Measurements from ENCODE around the gene RND2.
A peak's percentile ranks its signal among the peaks of the same experiment; 100 is the strongest.

RND2 gene

DNA sequence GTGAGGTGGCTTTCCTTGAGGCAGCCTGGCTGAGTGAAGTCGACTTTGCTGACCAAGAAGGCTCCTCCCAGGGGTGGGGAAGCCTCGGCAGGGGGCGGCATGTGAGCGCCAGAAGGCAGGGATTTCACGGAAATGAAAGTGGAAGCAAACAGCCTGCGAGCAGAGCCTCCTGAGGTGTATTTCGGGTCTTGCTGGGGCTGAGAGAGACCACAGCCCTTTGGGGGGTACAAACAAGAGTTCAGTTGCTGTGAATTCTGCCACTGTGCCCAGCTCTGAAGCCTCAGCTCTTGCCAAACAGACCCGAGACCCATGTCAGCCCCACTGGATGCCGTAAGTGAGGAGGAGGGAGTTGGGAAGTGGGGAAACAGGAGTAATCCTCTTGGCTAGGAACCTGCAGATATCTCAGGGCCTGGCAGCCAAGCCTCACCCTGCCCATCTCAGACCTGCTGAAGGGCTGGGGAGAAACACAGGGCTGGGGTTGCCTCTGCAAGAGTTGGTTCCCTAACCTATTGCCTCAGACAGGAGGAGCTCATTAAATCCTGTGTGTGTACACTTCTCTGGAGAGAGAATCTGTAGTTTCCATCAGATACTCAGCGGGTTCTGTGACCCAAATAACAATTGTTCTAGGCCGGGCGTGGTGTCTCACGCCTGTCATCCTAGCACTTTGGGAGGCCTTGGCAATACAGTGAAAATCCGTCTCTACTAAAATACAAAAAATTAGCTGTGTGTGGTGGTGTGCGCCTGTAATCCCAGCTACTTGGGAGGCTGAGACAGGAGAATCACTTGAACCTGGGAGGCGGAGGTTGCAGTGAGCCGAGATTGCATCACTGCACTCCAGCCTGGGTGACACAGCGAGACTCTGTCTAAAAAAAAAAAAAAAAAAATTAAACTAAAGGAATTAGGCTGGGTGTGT lies 18.1 kb upstream of the RND2 start, which contains the start of gene IFI35:
Gene IFI35 (plus strand): TSS at position 146 of the 913 bp plus-strand sequence. CDS start 164 bp downstream, at position 310.
- peak; percentile 93 to 95 for DNase-seq

DNA sequence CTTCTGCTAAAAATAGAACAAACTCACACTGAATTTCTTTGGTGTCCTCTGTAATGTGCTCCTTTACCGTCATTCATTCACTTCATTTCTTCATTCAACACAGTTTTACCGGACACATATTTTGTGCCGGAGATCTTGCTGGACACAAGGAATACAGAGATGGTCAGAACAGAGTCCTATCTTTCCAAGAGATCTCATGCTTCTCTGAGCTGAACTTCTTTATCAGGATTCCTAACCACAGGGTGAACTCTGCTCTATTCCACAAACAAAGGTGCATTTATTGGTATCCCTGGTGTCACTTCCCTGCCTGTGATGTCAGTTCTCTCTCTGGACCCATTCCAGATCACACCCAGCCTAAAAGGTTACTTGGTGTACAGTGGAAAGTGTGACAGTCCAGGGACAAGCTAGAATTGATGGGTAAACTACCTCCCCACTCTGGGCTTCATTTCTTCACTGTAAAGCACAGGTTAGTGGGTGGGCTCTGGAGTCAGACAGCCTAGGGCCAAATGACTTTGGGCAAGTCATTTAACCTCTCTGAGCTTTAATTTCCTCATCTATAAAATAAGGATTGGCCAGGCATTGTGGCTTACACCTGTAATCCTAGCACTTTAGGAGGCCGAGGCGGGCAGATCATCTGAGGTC lies 14.2 kb upstream of the RND2 start:
- DNase-seq = no peak

DNA sequence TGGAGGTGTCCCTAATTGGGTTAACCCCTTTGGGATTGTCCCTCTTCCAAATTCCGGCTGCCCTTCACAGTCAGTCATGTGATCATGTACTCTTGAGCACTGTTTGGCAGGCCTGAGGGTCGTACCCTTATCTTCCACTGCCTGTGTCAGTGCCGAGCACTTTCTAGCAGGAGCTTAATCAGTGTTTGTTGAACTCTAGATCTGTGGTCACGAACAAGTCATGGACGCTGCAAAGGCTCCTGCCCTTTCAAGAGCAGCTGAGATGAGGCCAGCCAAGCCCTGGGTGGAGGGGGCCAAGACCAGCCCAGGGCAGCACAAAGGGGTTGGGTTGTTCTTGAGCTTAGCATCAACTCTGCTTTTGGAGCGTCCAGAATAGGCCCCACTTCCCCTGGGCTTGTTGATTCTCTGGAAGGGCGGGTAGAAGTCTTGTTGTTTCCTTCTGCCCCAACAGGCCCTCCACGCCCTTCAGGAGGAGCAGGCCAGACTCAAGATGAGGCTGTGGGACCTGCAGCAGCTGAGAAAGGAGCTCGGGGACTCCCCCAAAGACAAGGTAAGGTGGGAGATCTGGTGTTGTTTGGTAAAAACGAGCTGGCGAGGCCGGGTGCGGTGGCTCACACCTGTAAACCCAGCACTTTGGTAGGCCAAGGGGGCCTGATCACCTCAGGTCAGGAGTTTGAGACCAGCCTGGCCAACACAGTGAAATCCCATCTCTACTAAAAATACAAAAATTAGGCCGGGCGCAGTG lies 13.1 kb upstream of the RND2 start:
- no peak for DNase-seq

DNA sequence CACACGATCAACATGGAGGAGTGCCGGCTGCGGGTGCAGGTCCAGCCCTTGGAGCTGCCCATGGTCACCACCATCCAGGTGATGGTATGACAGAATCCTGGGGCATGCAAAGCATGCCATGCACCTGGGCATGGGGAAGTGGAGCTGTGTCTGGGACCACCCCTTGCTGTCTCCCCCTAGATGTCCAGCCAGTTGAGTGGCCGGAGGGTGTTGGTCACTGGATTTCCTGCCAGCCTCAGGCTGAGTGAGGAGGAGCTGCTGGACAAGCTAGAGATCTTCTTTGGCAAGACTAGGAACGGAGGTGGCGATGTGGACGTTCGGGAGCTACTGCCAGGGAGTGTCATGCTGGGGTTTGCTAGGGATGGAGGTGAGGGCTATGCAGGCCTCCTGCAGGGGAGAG lies 11.7 kb upstream of the RND2 start:
- DNase-seq = no peak

DNA sequence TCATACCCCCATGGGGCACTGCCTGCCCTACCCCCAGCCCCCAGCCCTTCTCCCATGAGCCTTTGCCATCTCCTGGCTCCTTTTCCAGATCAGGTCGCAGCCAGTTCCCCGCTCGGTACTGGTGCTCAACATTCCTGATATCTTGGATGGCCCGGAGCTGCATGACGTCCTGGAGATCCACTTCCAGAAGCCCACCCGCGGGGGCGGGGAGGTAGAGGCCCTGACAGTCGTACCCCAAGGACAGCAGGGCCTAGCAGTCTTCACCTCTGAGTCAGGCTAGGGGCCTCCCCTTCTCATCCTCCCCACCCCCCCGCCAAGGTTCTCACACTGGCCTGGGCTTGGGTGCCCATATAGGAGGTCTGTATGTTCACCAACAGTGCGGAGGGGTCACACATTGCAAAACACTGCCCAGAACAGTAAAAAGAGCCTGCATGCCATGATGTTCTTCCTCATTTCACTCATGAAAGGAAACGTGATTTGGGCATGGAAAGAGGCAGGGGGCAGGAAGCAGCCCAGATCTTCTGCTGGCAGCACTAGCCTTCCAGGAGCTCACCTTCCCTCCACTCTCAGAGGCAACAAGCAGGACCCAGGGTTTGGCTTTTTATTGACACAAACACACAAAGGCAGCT lies 10.9 kb upstream of the RND2 start:
- DNase-seq = no peak

DNA sequence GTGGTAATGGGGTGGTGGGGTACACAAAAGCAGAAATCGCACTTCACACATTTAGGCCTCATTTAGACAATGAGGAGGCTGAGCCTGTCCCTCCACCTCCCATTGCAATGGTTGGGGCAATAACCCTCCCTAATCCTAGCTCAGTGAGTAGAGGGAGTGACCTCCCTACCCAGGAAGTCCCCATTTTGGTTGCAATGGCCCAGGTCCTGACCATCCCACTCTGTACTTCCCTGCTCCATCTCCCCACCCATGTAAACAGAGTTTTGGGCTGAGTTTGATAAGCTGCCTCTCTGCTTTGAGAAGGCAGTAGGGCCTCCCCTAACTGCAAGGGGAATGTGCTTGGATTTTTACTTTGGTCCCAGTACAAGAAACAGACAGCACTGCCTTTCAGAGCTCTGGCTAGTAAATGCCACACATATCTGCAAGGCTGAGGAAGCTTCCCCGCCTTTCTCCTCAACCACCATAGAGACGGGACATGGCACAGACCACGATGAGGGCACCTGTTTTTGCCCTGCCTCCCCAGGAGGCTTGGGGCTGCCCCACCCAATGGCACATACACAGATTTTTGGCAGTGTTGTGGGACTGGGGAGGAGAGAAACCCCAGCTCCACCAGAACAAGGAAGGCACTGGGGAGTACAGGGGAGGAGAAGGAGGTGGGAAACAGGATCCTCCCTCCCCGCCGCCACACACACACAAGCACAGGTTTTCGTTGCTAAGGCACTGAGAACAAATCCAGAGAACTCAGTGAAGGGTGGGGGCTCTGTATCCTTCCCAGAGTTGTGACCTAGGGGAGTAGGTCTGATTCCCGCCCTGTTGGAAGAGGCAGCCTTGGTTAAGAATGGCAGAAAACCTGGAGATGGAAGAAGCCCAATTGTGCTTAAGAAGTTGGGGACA lies 10.1 kb upstream of the RND2 start:
- DNase-seq = no peak

DNA sequence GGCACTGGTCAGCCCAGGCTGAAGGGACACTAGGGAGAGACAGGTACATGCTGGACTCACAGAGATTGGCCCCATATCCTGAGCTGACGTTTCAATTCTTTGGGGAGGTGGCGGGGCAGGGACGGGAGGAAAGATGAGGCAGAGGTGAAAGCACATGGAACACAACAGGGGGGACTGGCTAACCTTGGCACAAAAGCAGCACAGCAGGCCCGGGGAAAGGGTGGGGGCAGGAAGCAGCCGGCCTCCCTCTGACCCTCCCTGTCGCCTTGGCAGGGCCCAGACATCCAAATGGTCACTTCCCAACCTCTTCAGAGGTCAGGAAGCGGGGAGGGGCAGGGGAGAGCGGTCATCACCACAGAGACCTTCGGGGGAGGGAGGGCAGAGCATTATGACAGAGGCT lies 9.5 kb upstream of the RND2 start:
- no peak for DNase-seq

DNA sequence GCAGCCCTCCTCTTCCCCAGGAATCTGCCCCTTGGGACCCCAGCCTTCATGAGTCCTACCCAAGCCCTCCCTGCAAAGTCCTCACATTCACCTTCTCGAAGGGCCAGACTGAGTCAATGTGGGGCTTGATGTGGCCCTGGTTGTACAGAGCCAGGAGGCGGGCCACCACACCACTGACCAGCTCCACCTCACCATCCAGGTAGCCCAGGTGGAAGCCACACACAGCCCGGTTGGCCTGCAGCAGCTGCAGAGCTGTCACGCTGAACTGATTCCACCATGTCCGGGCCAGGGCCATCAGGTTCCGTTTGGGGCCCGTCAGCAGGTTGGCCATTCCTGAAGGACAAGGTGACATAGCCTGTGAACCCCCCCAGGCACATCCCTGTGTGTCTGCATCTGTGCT lies 8.8 kb upstream of the RND2 start:
- DNase-seq = no peak

DNA sequence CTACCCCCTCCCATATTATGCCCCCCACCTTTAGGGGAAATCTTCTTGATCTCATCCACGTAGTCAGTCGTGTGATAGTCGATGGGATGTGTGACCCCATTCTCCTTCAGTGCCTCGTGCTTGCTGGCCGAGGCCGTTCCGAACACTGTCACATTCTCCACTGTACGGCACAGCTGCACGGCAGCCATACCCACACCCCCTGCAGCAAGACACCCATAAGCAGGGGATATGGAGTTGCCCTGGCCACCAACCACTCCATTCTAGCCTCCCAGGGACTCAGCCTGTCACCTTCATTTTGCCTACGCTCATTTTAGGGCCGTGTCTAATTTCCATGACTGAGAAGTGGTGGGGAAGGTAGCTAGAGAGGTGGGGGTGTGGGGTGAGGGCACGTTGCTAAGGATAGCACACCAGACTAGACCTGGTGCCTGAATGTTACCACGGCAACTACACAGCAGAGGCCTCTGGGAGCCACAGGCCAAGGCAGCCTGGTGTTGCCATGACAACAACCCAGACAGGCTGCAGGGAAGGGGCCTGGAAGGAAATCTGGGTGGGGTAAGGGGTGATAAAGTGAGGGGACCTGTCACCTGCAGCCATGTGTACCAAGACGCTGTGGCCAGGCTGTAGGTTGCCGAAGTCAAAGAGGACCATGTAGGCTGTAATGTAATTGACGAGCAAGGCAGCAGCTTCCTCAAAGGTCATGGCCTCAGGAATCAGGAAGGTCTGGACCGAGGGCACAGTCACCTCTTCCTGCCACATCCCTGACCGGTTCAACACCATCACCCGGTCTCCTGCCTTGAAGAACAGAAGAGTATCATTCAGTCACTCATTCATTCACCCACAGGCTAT lies 6.8 kb upstream of the RND2 start:
- peak; percentile 38 to 52 for DNase-seq

DNA sequence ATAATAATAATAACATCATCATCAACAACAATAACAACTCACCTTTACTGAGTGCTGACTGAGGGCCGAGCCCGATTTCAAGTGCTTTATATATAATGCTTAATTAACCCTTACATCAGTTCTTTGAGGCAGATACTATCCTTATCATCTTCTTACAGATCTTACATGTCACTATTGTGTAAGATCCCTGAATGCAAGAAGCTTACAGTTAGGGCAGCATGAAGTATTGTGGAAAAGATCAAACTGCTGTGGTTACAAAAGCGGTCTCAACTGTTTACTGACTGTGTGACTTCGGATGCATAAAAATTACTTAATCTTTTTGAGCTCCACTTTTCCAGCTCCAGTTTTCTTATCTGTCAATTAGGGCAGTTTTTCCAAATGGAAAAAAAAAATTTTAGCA lies 6.1 kb upstream of the RND2 start:
- DNase-seq = no peak

DNA sequence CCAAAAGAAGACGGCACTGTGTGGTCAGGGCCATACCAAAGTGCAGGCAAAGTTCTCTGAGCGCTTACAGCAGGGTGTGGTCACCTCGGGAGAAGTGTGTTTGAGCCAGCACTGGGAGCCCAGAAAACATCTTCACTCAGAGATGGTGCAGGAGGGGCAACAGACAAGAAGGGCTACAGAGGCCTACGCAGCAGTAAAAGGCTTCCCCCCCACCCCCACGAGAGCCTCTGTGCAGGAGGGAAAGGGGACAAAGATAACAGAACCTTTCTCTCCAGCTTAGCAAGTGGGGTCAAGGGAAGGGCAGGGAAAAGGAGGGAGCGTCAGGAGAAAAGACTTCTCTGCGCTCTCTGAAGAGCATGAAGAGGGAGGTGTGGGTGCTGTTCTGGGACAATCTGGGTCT lies 5.6 kb upstream of the RND2 start:
- no peak for DNase-seq

DNA sequence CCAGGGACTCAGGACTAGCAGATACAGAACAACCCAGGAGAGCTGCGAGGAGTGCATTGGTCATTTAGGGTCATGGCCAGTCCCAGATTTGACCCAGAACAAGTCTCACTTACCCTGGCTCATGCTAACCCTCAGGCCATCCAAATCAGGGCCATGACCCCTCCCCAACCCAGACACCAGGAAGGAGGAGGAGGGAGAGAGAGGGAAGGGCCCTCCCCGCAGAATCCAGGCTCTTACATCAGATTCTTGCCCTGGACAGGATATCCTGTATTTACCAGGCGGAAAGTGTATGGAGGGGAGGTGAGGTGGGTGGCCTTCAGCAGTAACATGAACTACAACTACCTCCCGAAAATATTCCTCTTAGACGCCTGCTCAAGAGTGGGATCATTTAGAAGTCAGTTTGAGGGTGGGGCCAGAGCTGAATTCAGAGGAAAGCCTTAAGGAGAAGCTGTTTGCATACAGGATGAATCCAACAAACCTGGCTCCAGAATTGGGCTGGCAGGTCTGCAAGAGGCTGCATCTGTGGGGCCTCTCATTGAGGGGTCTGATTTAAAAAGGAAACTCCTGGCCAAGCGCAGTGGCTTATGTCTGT lies 4.9 kb upstream of the RND2 start:
- no peak for DNase-seq

DNA sequence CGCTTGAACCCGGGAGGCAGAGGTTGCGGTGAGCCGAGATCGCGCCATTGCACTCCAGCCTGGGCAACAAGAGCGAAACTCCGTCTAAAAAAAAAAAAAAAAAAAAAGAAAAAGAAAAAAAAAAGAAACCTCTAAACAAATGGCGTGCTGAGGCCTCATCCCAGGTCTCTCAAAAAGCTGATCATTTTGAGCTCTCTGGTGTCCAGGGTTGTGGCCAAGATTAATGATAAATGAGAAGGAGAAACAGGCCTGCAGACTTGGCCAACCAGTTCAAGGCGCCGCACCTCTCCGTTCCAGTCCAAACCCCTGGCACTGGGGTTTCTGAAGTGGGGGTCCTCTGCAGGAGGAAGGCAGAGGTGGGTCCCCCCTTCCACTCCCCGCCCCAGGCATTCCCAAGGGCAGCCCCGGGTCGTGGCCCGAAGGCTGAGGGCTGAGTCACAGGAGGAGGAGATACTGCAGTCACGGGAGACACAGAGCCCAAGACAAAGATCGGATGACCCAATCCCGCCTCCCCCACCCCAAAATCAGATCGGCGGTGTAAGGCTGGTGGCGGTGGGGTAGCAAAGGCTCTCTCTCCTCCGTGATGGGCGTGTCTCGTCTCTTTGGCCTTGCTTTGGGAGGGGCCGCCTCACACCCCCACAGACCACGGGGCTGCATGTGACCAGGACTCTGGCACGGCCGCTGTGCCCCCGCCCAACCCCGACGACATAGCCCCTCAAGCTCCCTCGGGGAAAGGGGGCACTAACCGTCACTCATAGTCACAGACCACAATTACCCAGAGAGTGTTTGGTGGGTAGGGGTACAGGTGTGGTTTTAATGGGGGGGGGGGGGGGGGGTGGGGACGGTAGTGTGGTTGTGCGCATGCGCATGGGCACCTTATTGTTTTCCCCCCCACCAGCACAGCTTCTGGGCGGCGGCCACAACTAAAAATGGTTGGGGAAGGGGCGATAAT lies 4.0 kb upstream of the RND2 start:
- DNase-seq = peak; percentile 40 to 48

DNA sequence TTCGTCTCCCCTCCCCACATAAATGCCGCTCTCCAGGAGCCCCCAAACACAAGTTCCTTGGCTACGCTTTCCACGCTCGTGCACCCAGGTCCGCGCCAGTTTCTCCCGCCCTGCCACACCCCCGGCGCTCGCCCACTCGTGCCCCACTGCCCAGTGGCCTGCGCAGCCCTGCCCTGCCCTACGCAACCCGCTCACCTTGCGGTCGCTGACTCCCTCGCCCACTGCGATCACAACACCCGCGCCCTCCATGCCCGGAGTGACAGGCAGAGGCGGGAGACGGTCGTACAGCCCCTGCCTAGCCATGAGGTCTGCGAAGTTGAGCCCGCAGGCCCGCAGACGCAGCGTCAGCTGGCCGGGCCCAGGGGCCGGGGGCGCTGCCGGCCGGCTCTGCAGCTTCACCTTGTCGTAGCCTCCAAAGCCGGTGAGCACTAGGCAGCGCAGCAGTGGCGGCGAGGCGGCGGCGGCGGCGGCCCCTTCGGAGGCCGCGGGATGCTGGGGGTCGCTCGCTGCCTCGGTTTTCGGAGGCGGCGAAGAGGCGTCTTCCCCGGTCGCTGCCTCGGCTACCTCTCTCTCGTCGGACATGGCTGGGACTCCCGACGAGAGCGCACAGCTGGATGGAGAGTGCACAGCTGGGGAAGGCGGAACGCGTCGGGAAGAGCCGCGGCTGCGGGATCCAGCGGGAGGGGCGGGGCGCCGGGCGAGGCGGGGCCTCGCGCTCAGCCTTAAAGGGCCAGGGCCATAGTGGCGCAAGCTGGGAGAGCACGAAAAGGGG lies 3.1 kb upstream of the RND2 start, which contains the start of gene VAT1:
Gene VAT1 (minus strand): TSS at position 645 of the 772 bp plus-strand sequence. CDS start 63 bp downstream, at position 582.
- peak; percentile 50 to 66 for DNase-seq

DNA sequence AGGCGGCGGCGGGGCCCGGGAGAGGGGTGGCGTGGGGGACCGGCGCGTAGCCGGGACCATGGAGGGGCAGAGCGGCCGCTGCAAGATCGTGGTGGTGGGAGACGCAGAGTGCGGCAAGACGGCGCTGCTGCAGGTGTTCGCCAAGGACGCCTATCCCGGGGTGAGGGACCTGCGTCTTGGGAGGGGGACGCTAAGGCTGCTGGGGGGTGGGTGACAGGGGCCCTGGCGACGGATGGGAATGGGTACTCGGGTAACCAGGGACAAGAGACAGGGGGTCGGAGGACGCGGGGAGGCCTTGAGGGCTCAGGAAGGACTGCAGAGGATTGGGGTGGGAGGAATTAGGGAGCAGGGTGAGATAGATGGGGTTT lies 243 bp downstream of the RND2 start:
- DNase-seq = no peak

DNA sequence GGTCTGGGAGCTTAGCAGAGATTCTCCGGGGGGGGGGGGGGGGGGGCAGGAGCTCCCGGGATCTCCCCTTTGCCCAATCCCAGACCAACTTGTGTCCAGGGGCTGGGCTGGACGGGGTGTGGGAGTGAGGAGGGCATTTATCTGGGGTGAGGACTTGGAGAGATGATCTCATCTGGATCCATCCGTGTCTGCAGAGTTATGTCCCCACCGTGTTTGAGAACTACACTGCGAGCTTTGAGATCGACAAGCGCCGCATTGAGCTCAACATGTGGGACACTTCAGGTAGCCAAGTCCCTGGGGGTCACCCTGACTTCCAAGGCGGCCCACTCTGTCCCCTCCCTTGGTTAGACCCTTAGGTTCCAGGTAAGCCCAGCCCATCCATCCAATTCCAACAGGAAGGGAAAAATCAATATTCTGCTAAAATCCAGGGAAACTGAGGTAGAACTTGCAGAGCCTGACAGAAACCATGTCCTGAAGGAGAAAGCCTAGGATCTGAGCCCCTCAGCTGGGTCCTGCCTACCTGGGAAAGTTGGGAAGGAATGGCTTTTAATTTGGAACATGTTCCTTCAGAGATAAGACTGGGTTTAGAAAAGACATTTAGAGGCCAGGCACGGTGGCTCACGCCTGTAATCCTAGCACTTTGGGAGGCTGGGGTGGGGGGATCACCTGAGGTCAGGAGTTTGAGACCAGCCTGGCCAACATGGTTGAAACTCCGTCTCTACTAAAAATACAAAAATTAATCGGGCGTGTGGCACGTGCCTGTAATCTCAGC lies 921 bp downstream of the RND2 start:
- no peak for DNase-seq

DNA sequence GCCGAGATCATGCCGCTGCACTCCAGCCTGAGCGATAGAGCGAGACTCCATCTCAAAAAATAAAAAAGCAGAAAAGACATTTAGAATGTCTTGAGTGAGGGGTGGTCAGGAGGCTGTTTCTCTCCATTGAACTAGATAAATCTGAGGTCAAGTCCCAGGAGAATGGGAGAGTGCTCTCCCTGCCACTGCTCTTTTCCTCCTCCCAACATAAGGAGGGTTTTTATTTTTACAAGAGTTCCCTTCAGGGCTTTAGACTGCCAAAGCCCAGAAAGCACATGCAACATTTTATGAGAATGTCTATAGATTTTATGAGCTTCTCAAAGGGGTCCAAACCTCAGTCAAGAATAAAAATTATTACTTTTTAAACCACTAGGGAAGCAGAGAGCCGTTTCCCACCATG lies 1.6 kb downstream of the RND2 start:
- DNase-seq = no peak

Data from CD4-positive, alpha-beta T cell treated with Interferon alpha-2 for 1 hour (primary cell).